CD14-positive monocyte (primary cell): Measurements from ENCODE around the gene BAX. TPM values are rescaled to one million over a fixed set of nuclear protein-coding genes. Genes with fewer than 3 reads are reported as not detected.

ENCODE experiments used
- DNase-seq, 3 donors: peaks; one replicate each; pipeline ENCODE4 v3.0.0-alpha.2; 2011 to 2022
- H2AFZ ChIP-seq: 2 replicates; pipeline ENCODE4 v1.6.0; 2012; ENCODE audit warnings: mild to moderate bottlenecking, low read depth, low read length, inconsistent platforms; ENCODE audit not compliant: insufficient read depth, poor library complexity, severe bottlenecking
- H3K27ac ChIP-seq, 2 donors: 1 replicate in 1 of 2; 2 replicates in 1 of 2; pipeline ENCODE4 v1.5.1; 2012 to 2013; ENCODE audit warnings: low read length in 2 of 2, control low read depth in 1 of 2, inconsistent platforms in 1 of 2, low read depth in 1 of 2, mild to moderate bottlenecking in 1 of 2
- H3K27me3 ChIP-seq, 2 donors: one replicate each; pipeline versions ENCODE4 v1.6.0 to v1.6.1; 2011 to 2013; ENCODE audit warnings: low read length in 2 of 2; ENCODE audit not compliant: control insufficient read depth in 2 of 2, insufficient read depth in 2 of 2
- H3K36me3 ChIP-seq, 2 donors: replicated peaks in 1 of 2; 1 replicate in 1 of 2; 2 replicates in 1 of 2; pipeline versions ENCODE4 v1.5.1 to v1.6.1; 2012 to 2013; ENCODE audit warnings: low read length in 2 of 2, control low read depth in 1 of 2, inconsistent platforms in 1 of 2, mild to moderate bottlenecking in 1 of 2; ENCODE audit not compliant: insufficient read depth in 2 of 2, control insufficient read depth in 1 of 2
- H3K4me1 ChIP-seq, 2 donors: 1 replicate in 1 of 2; 2 replicates in 1 of 2; pipeline versions ENCODE4 v1.5.1 to v1.6.1; 2012 to 2013; ENCODE audit warnings: low read length in 2 of 2, control low read depth in 1 of 2, inconsistent platforms in 1 of 2, mild to moderate bottlenecking in 1 of 2, moderate library complexity in 1 of 2; ENCODE audit not compliant: insufficient read depth in 2 of 2, control insufficient read depth in 1 of 2
- H3K4me2 ChIP-seq: replicated peaks from 2 replicates; pipeline ENCODE3; 2012; ENCODE audit warnings: low read length, moderate library complexity, mild to moderate bottlenecking; ENCODE audit not compliant: poor library complexity, severe bottlenecking; ENCODE audit errors: extremely low read depth
- H3K4me3 ChIP-seq, 3 experiments: fragments of 200-600 bp in 1 of 3; sonication (generic) in 1 of 3; replicated peaks in 1 of 3; 1 replicate in 2 of 3; 2 replicates in 1 of 3; pipeline ENCODE4 v1.5.1; 2011 to 2013; ENCODE audit warnings: low read length in 3 of 3, mild to moderate bottlenecking in 3 of 3, control low read depth in 2 of 3, low read depth in 2 of 3, inconsistent platforms in 1 of 3, moderate library complexity in 1 of 3
- H3K79me2 ChIP-seq: 2 replicates; pipeline ENCODE4 v1.6.0; 2012; ENCODE audit warnings: mild to moderate bottlenecking, control low read depth, inconsistent platforms, low read length, moderate library complexity; ENCODE audit not compliant: insufficient read depth
- H3K9ac ChIP-seq: 2 replicates; pipeline ENCODE4 v1.6.0; 2017; ENCODE audit warnings: low read length, mild to moderate bottlenecking; ENCODE audit not compliant: insufficient read depth, poor library complexity, severe bottlenecking
- H3K9me3 ChIP-seq, 2 donors: replicated peaks in 1 of 2; 1 replicate in 1 of 2; 2 replicates in 1 of 2; pipeline versions ENCODE4 v1.5.1 to v1.6.1; 2012 to 2013; ENCODE audit warnings: low read length in 2 of 2, control low read depth in 1 of 2; ENCODE audit not compliant: control insufficient read depth in 1 of 2, insufficient read depth in 1 of 2
- H4K20me1 ChIP-seq: 2 replicates; pipeline ENCODE4 v1.6.0; 2012; ENCODE audit warnings: mild to moderate bottlenecking, low read length, control low read depth, moderate library complexity; ENCODE audit not compliant: insufficient read depth
- H3K27ac Mint-ChIP-seq, 7 donors: one replicate each; pipeline ENCODE4 v1.8.0; 2020; ENCODE audit warnings: mild to moderate bottlenecking in 7 of 7, mixed read lengths in 7 of 7, moderate library complexity in 6 of 7, inconsistent platforms in 2 of 7
- H3K27me3 Mint-ChIP-seq, 3 donors: one replicate each; pipeline ENCODE4 v1.8.0; 2021 to 2022; ENCODE audit warnings: low read depth in 3 of 3, mild to moderate bottlenecking in 3 of 3, mixed read lengths in 3 of 3, moderate library complexity in 3 of 3, inconsistent platforms in 1 of 3
- H3K36me3 Mint-ChIP-seq, 2 donors: one replicate each; pipeline ENCODE4 v1.8.0; 2020; ENCODE audit warnings: mixed read lengths in 2 of 2, inconsistent platforms in 1 of 2, mild to moderate bottlenecking in 1 of 2
- H3K4me1 Mint-ChIP-seq: one replicate; pipeline ENCODE4 v1.8.0; 2020; ENCODE audit warnings: mild to moderate bottlenecking, mixed read lengths
- H3K4me3 Mint-ChIP-seq, 2 donors: one replicate each; pipeline ENCODE4 v1.8.0; 2020; ENCODE audit warnings: mild to moderate bottlenecking in 2 of 2, mixed read lengths in 2 of 2, moderate library complexity in 1 of 2
- H3K9me3 Mint-ChIP-seq, 7 donors: one replicate each; pipeline ENCODE4 v1.8.0; 2020 to 2022; ENCODE audit warnings: mixed read lengths in 7 of 7, mild to moderate bottlenecking in 6 of 7, moderate library complexity in 6 of 7, inconsistent platforms in 2 of 7
- CTCF ChIP-seq: fragments of 200-600 bp; IDR thresholded peaks from one replicate; pipeline ENCODE4 v1.8.0; 2022; ENCODE audit warnings: antibody characterized with exemption, mild to moderate bottlenecking
- WGBS: methylation state at CpG from one replicate; pipeline ENCODE4 v1.1.5; 2013; ENCODE audit warnings: missing lambda C conversion rate; ENCODE audit not compliant: insufficient coverage; 5-methylcytosine and 5-hydroxymethylcytosine counted together
- intact Hi-C, 2 donors: fragments of 100-400 bp; cut with micrococcal nuclease; formaldehyde crosslinking; loops; one replicate each; pipeline versions ENCODE4 v1.15.0 to v1.15.1; 2023
- polyA plus RNA-seq, 3 donors: library from polyadenylated mRNA; depleted of rRNA in 1 of 3; unstranded in 2 of 3; stranded (reverse) in 1 of 3; fragments of 300-500 nt in 2 of 3; fragments of >200 nt in 1 of 3; fragmentation: Illumina TruSeq in 2 of 3; gene quantifications; 1 replicate in 2 of 3; 2 replicates in 1 of 3; pipeline ENCODE4 v1.2.3, GENCODE V29; 2012 to 2021

BAX gene
- polyA plus RNA-seq, 3 donors, result 69.2 to 135 (median 80.5) TPM

GRCh38 chr19:48968179-48968661 is 13.5 kb downstream of the BAX start:
- intact Hi-C loops, result loop anchor here (5.0 to 10.0 kb wide), 2 partner anchors 331 to 333 kb away; partner anchors contain the start of gene DBP (in 2 of the 2)
- Mint-ChIP-seq H3K4me3 (peak overlapping the region; percentile 99 to 100), H3K4me1 (peaks cover 52% of the 10 kb centered on the region), H3K27me3 (peaks cover 0 to 14% (median 0%) of the 10 kb centered on the region in 3 donors), H3K36me3 (peaks cover 35 to 55% of the 10 kb centered on the region in 2 donors), H3K9me3 (peaks cover 0 to 10% (median 0%) of the 10 kb centered on the region in 7 donors), H3K27ac (peak overlapping the region; percentile 95 to 99 (median 97))
- no peak for DNase-seq
- peak overlapping the region in 2 of 3 experiments; percentile 8 to 99 for H3K4me3 ChIP-seq
- H3K27ac ChIP-seq, result peak overlapping the region; percentile 79 to 90
- H3K4me1 ChIP-seq, result peaks cover 52 to 61% of the 10 kb centered on the region in 2 donors
- WGBS, result 70% methylated on average over 3 of the region's 4 CpGs
- H3K79me2 ChIP-seq, result peaks cover 43% of the 10 kb centered on the region
- peaks cover 34% of the 10 kb centered on the region for H4K20me1 ChIP-seq
- H3K9ac ChIP-seq, result peak overlapping the region; percentile 34
- no peaks in the 10 kb centered on the region for H3K27me3 ChIP-seq
- H3K9me3 ChIP-seq, result no peaks in the 10 kb centered on the region
- H3K4me2 ChIP-seq, result peak overlapping the region; percentile 96
- H3K36me3 ChIP-seq, result peaks cover 25 to 50% of the 10 kb centered on the region in 2 donors
- no peak overlapping the region for H2AFZ ChIP-seq
- TF ChIP-seq CTCF, result no peak

- DNase-seq, result no peak
- TF ChIP-seq CTCF, result no peak
- Histone ChIP-seq H2AFZ (no peak overlapping the region), H4K20me1 (peaks cover 34% of the 10 kb centered on the region), H3K79me2 (peaks cover 37% of the 10 kb centered on the region), H3K4me3 (peak overlapping the region in 1 of 3 experiments; percentile 99), H3K36me3 (peaks cover 31 to 56% of the 10 kb centered on the region in 2 donors), H3K9me3 (no peaks in the 10 kb centered on the region), H3K9ac (no peak overlapping the region), H3K4me1 (peaks cover 46 to 55% of the 10 kb centered on the region in 2 donors), H3K4me2 (no peak overlapping the region), H3K27ac (peak overlapping the region; percentile 79 to 90), H3K27me3 (no peaks in the 10 kb centered on the region)
- no peak overlapping the region for H3K4me3 Mint-ChIP-seq
- peaks cover 47% of the 10 kb centered on the region for H3K4me1 Mint-ChIP-seq
- peak overlapping the region in 5 of 7 donors; percentile 95 to 99 (median 97) for H3K27ac Mint-ChIP-seq
- intact Hi-C loops, result loop anchor here (5.0 to 10.0 kb wide), 2 partner anchors 332 to 334 kb away; partner anchors contain the start of gene DBP (in 2 of the 2)
- peaks cover 0 to 10% (median 0%) of the 10 kb centered on the region in 7 donors for H3K9me3 Mint-ChIP-seq
- peaks cover 37 to 59% of the 10 kb centered on the region in 2 donors for H3K36me3 Mint-ChIP-seq
- 98% methylated on average over 12 of the region's 15 CpGs for WGBS
- peaks cover 0 to 14% (median 0%) of the 10 kb centered on the region in 3 donors for H3K27me3 Mint-ChIP-seq
These were observed 14.1 kb downstream of the BAX start for GRCh38 chr19:48968813-48969218.
